Testis (tissue), 2 donors: Measurements from ENCODE around the gene CPSF4.

Source experiments
- POLR2A ChIP-seq: fragments of 450-650 bp; IDR thresholded peaks from one replicate; pipeline ENCODE4 v1.6.1; 2017; ENCODE audit warnings: antibody characterized with exemption, mild to moderate bottlenecking, moderate library complexity
- TF ChIP-seq, protein P1 (sequence below), 3 experiments: fragments of 450-650 bp in 2 of 3; fragments of 200-600 bp in 1 of 3; sonication (generic) in 1 of 3; IDR thresholded peaks; one replicate each; pipeline ENCODE4 v1.5.1; 2016 to 2019; ENCODE audit warnings: antibody characterized with exemption in 3 of 3, mild to moderate bottlenecking in 2 of 3, moderate library complexity in 1 of 3

DNA sequence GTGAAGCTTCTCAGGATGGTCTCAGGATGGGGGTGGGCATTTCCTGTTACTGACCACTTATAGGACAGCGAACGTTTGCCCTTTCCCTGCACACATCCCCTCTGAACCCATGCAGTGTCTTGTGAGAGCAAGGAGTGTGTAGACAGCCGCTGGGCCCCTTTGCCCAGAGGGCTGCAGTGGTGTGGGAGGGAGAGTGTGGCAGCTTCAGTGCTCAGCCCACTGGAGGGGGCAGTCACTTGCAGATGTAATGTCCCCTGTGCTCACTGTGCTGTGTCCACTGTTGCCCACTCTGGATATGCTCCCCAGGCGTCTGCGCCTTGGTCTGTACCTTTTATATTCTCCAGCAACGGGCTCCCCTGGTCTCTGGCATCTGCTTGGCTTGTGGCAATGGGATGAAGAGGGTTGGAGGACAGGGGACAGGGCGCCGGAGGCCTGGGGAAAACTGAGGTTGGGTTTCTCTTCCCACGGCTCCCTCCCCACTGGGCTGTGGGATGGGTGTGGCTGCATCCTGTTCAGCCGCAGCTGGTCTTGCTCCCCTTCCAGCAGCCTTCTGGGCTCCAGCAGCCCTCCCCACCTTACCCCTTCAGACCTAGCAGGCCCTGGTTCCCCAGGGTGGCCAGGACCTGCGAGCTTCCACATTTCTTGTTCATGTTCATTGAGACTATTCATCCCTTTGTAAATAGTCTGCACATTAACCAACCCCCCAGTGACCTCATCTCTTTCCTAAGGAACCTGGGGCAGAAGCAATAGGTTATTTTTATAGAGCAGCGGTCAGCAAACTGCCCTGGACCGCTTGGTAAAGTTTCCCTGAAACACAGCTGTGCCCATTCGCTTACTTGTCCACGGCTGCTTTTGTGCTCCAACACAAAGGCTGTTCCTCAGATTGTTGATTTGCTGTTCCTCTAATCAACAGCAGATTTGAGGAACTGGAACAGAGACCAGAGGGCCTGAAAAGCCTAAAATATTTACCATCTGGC lies 40.0 kb downstream of the CPSF4 start:
- no peak for TF ChIP-seq POLR2A
- TF ChIP-seq, protein P1, sequence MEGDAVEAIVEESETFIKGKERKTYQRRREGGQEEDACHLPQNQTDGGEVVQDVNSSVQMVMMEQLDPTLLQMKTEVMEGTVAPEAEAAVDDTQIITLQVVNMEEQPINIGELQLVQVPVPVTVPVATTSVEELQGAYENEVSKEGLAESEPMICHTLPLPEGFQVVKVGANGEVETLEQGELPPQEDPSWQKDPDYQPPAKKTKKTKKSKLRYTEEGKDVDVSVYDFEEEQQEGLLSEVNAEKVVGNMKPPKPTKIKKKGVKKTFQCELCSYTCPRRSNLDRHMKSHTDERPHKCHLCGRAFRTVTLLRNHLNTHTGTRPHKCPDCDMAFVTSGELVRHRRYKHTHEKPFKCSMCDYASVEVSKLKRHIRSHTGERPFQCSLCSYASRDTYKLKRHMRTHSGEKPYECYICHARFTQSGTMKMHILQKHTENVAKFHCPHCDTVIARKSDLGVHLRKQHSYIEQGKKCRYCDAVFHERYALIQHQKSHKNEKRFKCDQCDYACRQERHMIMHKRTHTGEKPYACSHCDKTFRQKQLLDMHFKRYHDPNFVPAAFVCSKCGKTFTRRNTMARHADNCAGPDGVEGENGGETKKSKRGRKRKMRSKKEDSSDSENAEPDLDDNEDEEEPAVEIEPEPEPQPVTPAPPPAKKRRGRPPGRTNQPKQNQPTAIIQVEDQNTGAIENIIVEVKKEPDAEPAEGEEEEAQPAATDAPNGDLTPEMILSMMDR (IDR thresholded peaks at IDR 0.05): no peak
